Activated T-cell treated with anti-CD3 and anti-CD28 coated beads, Interleukin-2, amount 50 U/mL, for 24 hours (primary cell): ENCODE measurements around the gene HID1.

ENCODE experiments used
- DNase-seq: peaks from one replicate; pipeline ENCODE4 v3.0.0-alpha.2; 2020
- H3K27ac Mint-ChIP-seq: 2 replicates; pipeline ENCODE4 v1.8.0; 2020; ENCODE audit warnings: mild to moderate bottlenecking, mixed read lengths
- H3K27me3 Mint-ChIP-seq: 2 replicates; pipeline ENCODE4 v1.8.0; 2020; ENCODE audit warnings: mixed read lengths
- H3K36me3 Mint-ChIP-seq: 2 replicates; pipeline ENCODE4 v1.8.0; 2020; ENCODE audit warnings: low read depth, mixed read lengths
- H3K4me1 Mint-ChIP-seq: 2 replicates; pipeline ENCODE4 v1.8.0; 2020; ENCODE audit warnings: low read depth, mixed read lengths
- H3K4me3 Mint-ChIP-seq: 2 replicates; pipeline ENCODE4 v1.8.0; 2020; ENCODE audit warnings: mild to moderate bottlenecking, moderate library complexity, mixed read lengths
- H3K9me3 Mint-ChIP-seq: 2 replicates; pipeline ENCODE4 v1.8.0; 2020; ENCODE audit warnings: mixed read lengths

The HID1 gene

DNA sequence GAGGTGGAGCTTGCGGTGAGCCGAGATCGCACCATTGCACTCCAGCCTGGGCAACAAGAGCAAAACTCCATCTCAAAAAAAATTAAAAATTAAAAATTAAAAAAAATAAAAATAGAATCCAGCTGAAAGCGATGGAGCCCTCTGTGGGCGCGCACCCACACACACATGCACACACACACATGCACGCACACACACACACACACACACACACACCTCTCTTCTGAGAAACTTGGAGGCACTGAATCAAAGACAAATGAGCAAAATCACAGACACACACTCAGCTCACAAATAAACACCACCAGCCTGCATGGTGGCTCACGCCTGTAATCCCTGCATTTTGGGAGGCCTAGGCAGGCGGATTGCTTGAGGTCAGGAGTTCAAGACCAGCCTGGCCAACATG is 69.5 kb downstream of the HID1 start:
- no peak for DNase-seq
- Mint-ChIP-seq H3K4me1 (peaks cover 5% of the 10 kb centered on the region), H3K27me3 (peaks cover 24% of the 10 kb centered on the region)

DNA sequence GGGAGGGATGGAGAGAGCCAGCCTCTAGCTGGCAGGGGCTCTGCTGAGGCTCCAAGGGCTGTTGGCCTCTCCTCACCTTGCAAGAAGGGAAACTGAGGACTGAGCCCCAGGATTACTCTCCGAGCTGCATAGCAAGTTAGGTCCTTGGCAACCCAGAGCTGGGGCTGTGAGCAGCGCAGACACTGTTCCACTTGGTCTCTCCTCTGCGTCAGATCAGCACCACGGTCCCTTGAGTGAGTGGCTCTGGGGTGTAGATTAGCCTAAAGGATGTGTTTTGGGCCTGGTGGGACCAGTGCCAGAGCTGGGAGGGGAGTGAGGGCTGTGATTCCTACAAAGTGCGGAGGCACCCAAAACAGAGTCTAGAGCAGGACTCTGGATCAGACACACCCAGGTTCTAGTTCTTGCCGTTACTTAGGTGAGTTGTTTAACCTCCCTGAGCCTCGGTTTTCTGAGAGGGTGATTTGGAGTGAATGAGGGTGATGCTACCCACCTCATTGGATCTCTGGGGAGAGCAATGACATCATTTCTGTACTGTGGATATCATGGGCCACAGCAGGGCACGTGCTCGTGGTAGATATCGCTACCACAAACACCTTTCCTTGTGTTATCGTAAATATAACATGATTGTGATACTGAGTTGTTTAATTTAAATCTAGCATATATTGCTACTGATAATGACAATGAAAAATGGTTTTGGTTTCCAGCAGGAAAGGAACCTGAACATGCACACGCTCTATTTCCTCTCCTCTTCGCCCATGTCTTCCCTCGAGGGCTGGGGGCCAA is 71.0 kb downstream of the HID1 start:
- H3K27ac Mint-ChIP-seq: no peak overlapping the region
- DNase-seq: no peak
- no peaks in the 10 kb centered on the region for H3K9me3 Mint-ChIP-seq
- H3K27me3 Mint-ChIP-seq: peaks cover 28% of the 10 kb centered on the region
- H3K4me3 Mint-ChIP-seq: no peak overlapping the region
- no peaks in the 10 kb centered on the region for H3K36me3 Mint-ChIP-seq
- peaks cover 5% of the 10 kb centered on the region for H3K4me1 Mint-ChIP-seq

More for the DNA sequence above, 69.5 kb downstream of the HID1 start:
- Mint-ChIP-seq H3K27ac (no peak overlapping the region), H3K4me3 (no peak overlapping the region), H3K36me3 (no peaks in the 10 kb centered on the region), H3K9me3 (no peaks in the 10 kb centered on the region)
